Immature natural killer cell (primary cell): ENCODE measurements around the gene NEDD9. TPM values are rescaled to one million over a fixed set of nuclear protein-coding genes. Genes with fewer than 3 reads are reported as not detected.

Source experiments
- DNase-seq, 3 donors: peaks; one replicate each; pipeline ENCODE4 v3.0.0; 2022; ENCODE audit warnings: mixed read lengths in 1 of 3
- H3K27ac Mint-ChIP-seq, 6 donors: one replicate each; pipeline ENCODE4 v1.8.0; 2020; ENCODE audit warnings: mixed read lengths in 6 of 6, mild to moderate bottlenecking in 5 of 6, inconsistent platforms in 4 of 6, moderate library complexity in 3 of 6
- H3K27me3 Mint-ChIP-seq, 3 donors: one replicate each; pipeline ENCODE4 v1.8.0; 2020 to 2021; ENCODE audit warnings: low read depth in 3 of 3, mild to moderate bottlenecking in 3 of 3, mixed read lengths in 3 of 3, moderate library complexity in 3 of 3, inconsistent platforms in 1 of 3
- H3K36me3 Mint-ChIP-seq, 3 donors: one replicate each; pipeline ENCODE4 v1.8.0; 2020; ENCODE audit warnings: mixed read lengths in 3 of 3, inconsistent platforms in 2 of 3, mild to moderate bottlenecking in 2 of 3
- H3K4me1 Mint-ChIP-seq, 2 donors: one replicate each; pipeline ENCODE4 v1.8.0; 2020; ENCODE audit warnings: inconsistent platforms in 2 of 2, mild to moderate bottlenecking in 2 of 2, mixed read lengths in 2 of 2, moderate library complexity in 1 of 2
- H3K4me3 Mint-ChIP-seq, 5 donors: one replicate each; pipeline ENCODE4 v1.8.0; 2020; ENCODE audit warnings: mild to moderate bottlenecking in 5 of 5, mixed read lengths in 5 of 5, inconsistent platforms in 3 of 5, moderate library complexity in 3 of 5
- H3K9me3 Mint-ChIP-seq, 6 donors: one replicate each; pipeline ENCODE4 v1.8.0; 2020; ENCODE audit warnings: mild to moderate bottlenecking in 6 of 6, mixed read lengths in 6 of 6, inconsistent platforms in 4 of 6, moderate library complexity in 3 of 6
- polyA plus RNA-seq, 3 donors: library from polyadenylated mRNA; unstranded; fragments of 300-500 nt; fragmentation: Illumina TruSeq; gene quantifications; one replicate each; pipeline ENCODE4 v1.2.3, GENCODE V29; 2021

NEDD9 gene
- polyA plus RNA-seq, 3 donors from 2014 or later = 26.2 to 73.6 (median 27.6) TPM

DNA sequence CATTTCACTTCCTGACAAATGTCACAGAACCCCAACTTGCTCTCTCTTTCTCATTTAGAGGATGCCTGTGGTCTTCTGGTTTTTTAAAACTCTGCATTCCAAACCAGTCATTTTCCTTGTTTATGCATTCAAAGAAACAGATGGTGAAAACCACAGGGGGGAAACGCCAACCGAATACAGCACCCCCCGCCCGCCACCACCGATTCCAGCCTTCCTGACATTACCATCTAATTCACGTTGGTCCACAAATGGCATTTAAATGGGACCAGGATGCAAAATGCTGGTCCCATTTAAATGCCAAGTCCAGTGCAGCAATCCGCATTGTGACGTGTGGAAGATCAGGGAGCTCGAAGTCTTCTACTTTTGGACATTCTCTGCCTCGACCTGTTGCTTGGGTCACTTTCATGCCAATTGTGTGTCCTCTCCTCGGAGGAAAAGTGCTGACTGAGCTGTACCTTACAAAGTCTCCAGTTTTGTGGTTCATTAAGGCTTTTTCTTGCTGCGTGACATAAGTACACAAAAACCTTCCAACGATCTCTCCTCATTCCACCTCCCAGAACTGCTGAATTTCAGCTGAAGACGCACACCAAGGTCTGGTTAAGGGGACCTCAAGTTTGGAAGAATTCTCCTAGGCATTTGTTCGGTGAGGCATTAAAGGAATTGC is 35.8 kb downstream of the NEDD9 start:
- H3K36me3 Mint-ChIP-seq = peaks cover 32 to 42% (median 37%) of the 10 kb centered on the region in 3 donors
- peak overlapping the region; percentile 76 to 98 (median 86) for H3K27ac Mint-ChIP-seq
- H3K9me3 Mint-ChIP-seq = no peaks in the 10 kb centered on the region
- DNase-seq = no peak
- peak overlapping the region in 4 of 5 donors; percentile 28 to 69 (median 44) for H3K4me3 Mint-ChIP-seq
- peaks cover 1 to 4% (median 3%) of the 10 kb centered on the region in 3 donors for H3K27me3 Mint-ChIP-seq
- H3K4me1 Mint-ChIP-seq = peaks cover 75 to 83% of the 10 kb centered on the region in 2 donors

DNA sequence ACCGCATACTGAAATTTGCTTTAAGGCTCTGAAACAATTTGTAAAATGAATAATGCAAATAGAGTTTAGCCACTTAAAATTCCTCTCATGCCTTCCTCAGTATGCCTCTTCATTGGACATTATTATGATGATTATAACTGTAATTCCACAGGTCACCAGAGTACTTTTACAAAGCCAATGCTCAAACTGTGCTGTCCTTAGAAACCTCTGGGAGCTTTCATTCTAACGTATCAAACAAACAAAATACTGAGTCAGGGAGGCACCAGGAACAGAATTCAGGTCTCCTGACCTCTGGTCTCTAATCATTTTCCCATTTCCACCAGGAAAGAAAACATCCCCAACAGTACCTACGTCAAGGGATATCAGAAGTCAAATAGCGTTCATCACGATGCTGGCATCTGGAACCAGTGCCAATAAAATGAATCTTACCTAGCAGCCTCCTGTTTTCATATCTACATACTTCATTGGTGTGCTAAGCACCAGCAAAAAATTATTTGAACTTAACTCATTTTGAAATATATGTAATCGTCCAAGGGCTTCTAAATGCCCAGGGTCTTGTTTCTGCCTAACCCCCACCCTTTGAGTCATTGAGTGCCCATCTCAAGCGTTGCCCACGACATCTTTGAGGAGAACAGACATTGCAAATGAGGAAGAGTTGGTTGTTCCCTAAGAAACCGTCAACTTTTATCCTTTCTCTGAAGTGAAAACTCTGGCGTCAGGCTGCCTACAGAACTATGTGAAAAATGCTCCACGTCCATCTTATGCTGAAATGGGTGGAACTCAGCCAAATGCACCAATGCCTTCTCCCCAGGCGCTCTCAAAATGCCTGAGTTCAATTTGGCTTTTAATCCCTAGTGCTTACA is 37.9 kb downstream of the NEDD9 start:
- peaks cover 32 to 51% (median 33%) of the 10 kb centered on the region in 3 donors for H3K36me3 Mint-ChIP-seq
- H3K27me3 Mint-ChIP-seq = peaks cover 4 to 6% (median 5%) of the 10 kb centered on the region in 3 donors
- H3K27ac Mint-ChIP-seq = peak overlapping the region; percentile 62 to 98 (median 79)
- H3K4me3 Mint-ChIP-seq = no peak overlapping the region
- no peaks in the 10 kb centered on the region for H3K9me3 Mint-ChIP-seq
- peaks cover 56 to 62% of the 10 kb centered on the region in 2 donors for H3K4me1 Mint-ChIP-seq
- DNase-seq = no peak

DNA sequence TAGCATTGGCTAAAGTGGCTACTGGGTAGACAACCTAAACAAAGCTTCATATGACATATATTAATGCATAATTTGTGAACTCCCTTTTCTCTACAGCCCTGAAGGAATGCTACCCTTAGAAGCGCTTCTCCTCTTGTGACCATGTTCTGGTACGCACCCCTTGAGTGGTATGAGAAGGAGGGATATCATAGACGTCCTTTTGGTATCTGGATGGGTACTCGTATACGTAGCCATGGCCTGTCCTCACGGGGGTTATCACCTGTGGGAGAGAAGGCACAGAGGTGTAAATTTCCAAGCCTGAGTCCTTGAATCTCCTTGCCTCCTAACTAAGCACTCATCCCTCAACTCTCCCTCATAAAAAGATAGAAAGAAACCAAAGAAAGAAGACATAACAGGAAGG is 39.0 kb downstream of the NEDD9 start:
- peaks cover 24 to 47% (median 27%) of the 10 kb centered on the region in 3 donors for H3K36me3 Mint-ChIP-seq

DNA sequence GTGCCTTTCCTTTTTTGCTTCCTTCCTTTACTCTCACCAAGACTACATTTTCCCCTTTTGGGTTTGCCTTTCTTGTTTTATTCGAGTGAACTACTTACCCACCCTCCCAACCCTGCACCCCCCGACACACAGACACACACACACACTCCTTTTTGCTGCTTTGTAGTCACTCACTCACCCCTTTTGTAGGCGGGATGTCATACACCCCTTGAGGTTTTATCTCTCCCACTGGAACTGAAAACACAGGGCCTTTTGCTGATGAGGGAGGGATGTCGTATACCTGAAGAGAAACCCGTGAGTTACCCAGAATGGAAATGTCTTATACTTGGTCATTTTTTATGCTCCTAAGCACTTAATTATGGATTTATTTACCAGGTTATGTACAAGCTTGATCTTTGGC is 40.3 kb downstream of the NEDD9 start:
- peaks cover 30 to 56% (median 34%) of the 10 kb centered on the region in 3 donors for H3K36me3 Mint-ChIP-seq
- peaks cover 2 to 5% (median 4%) of the 10 kb centered on the region in 3 donors for H3K27me3 Mint-ChIP-seq
- H3K9me3 Mint-ChIP-seq = no peaks in the 10 kb centered on the region
- H3K4me1 Mint-ChIP-seq = peaks cover 36 to 47% of the 10 kb centered on the region in 2 donors
- H3K27ac Mint-ChIP-seq = peak overlapping the region in 4 of 6 donors; percentile 53 to 78 (median 69)
- no peak for DNase-seq
- H3K4me3 Mint-ChIP-seq = no peak overlapping the region

More for the DNA sequence above, 39.0 kb downstream of the NEDD9 start:
- Mint-ChIP-seq H3K4me1 (peaks cover 47 to 56% of the 10 kb centered on the region in 2 donors), H3K27me3 (peaks cover 2 to 6% (median 5%) of the 10 kb centered on the region in 3 donors), H3K27ac (peak overlapping the region; percentile 40 to 98 (median 80)), H3K4me3 (no peak overlapping the region), H3K9me3 (no peaks in the 10 kb centered on the region)
- DNase-seq = no peak

DNA sequence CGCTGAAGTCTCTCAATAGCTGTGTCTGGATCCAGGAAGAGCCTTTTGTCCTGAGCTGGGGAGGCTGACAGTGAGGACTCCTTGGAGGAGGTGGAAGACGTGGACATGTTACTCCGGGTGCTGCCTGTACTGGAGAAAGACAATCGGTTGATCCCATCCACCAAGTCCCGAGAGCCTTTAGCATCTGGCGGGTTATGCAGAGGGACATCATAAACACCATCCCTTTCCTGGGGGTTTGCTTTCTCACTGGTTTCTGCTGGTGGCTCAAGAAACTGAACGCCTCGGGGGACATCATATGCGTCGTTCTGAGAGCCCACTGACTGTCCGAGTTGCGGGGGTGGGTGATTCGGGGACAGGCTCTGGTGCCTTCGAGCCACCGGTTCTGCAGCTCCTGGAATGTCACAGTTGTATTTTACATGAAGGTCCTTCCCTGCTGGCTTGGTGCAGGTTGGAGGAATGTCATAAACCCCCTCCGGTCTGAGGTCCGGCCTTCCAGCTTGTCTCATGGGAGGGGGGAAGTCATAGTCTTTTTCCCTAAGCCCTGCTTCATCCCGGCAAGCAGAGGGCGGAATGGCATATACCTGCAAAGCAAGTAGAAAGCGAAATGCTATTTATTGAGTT is 41.7 kb downstream of the NEDD9 start:
- Mint-ChIP-seq H3K4me1 (peaks cover 22 to 33% of the 10 kb centered on the region in 2 donors), H3K27me3 (peaks cover 2 to 4% (median 4%) of the 10 kb centered on the region in 3 donors), H3K36me3 (peaks cover 30 to 70% (median 35%) of the 10 kb centered on the region in 3 donors), H3K4me3 (no peak overlapping the region), H3K9me3 (no peaks in the 10 kb centered on the region), H3K27ac (peak overlapping the region in 4 of 6 donors; percentile 24 to 70 (median 53))
- no peak for DNase-seq

DNA sequence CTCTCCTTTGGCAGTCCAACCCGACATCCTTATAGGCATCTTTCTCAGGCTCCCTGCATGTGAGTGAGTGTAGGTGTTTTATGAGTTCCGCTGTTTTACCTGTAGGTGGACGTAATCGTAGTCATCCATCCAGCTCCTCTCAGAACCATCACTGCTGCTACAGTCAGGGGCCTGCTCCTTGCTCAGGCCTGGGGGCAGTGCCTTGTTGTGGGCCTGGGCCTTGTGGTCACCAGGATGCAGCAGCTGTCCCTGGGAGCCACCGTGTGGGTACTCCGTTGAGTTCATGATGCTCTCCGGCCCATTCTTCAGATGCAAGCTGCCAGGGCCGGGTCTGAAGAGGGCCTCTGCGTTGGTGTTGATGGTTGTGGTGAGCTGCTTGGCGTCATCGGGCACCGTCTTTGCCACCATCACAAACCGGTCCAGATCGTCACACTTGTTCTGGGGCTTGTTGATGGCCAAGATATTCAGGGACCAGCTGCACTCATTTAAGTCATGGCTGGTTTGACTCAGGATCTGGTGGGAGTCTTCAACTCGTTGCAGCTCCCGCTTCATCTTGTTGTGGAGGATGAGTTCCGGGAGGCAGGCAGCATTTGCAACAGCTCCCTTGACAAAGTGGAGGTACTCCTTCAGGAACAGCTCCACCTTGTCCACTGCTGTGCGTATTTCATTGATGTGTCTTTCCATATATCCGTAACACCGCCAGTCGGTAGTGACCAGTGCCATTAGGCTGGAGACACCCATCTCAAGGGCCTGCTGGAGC is 42.4 kb downstream of the NEDD9 start:
- H3K27ac Mint-ChIP-seq = peak overlapping the region in 3 of 6 donors; percentile 21 to 70 (median 24)
- no peak overlapping the region for H3K4me3 Mint-ChIP-seq
- no peak for DNase-seq
- peaks cover 15 to 27% of the 10 kb centered on the region in 2 donors for H3K4me1 Mint-ChIP-seq
- H3K27me3 Mint-ChIP-seq = peaks cover 2 to 4% (median 4%) of the 10 kb centered on the region in 3 donors
- peaks cover 30 to 77% (median 42%) of the 10 kb centered on the region in 3 donors for H3K36me3 Mint-ChIP-seq
- no peaks in the 10 kb centered on the region for H3K9me3 Mint-ChIP-seq

DNA sequence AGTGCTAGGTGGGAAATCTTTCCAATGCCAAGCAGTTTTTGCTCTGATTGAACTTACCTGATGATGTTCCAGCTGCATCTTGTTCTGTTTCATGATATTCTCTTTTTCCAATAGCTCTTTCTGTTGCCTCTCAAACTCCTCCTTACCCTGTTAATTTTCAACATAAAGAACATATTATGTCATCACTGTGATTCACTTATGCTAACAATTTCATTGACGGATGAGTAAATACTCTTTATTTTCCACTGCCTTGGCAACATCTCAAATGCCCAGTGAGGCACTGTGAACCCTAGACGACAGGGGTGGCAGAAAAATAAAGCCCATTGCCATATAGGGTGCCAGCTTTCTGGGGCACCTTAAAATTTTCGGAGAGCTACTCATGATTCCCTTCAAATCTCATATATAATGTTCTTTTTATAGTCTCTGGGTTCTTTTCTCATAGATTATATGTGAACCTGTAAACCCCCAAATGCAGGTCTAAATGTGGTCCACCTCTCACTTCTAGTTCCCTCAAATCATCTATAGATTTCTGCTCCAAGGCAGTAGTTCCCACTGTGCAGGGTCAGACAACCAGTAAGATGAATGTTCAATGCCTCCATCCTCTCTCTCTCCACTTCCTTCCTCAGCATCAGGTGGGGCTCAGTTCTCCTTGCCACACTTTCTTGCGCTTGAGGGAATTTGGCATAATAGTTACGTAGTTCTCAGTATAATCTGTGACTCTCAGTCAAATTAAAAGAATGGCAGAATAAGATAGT is 44.1 kb downstream of the NEDD9 start:
- Mint-ChIP-seq H3K27me3 (peaks cover 2 to 4% (median 2%) of the 10 kb centered on the region in 3 donors), H3K4me3 (no peak overlapping the region), H3K4me1 (peaks cover 5 to 24% of the 10 kb centered on the region in 2 donors), H3K27ac (peak overlapping the region; percentile 34 to 84 (median 67)), H3K36me3 (peaks cover 30 to 88% (median 52%) of the 10 kb centered on the region in 3 donors), H3K9me3 (no peaks in the 10 kb centered on the region)
- DNase-seq = no peak

DNA sequence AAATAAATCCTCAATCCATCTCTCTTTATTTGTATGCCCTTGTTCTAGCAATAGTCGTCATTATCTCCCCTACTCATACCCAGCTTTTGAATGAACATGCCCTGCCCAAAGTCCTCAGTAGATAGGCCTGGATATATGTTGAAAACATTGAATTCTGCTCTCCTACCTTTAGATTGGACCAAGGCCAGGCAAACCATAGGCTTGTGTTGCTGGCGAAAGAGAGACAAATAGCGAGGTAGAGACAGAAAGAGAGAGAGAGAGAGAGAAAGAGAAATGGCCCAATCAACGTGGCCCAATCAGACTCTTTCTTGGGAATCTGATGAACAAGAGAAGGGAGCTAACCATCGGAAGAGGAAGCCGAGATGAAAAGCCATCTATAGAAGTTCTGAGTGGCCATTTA is 45.2 kb downstream of the NEDD9 start:
- H3K4me1 Mint-ChIP-seq = peaks cover 3 to 26% of the 10 kb centered on the region in 2 donors
- H3K27ac Mint-ChIP-seq = peak overlapping the region in 5 of 6 donors; percentile 25 to 89 (median 72)

DNA sequence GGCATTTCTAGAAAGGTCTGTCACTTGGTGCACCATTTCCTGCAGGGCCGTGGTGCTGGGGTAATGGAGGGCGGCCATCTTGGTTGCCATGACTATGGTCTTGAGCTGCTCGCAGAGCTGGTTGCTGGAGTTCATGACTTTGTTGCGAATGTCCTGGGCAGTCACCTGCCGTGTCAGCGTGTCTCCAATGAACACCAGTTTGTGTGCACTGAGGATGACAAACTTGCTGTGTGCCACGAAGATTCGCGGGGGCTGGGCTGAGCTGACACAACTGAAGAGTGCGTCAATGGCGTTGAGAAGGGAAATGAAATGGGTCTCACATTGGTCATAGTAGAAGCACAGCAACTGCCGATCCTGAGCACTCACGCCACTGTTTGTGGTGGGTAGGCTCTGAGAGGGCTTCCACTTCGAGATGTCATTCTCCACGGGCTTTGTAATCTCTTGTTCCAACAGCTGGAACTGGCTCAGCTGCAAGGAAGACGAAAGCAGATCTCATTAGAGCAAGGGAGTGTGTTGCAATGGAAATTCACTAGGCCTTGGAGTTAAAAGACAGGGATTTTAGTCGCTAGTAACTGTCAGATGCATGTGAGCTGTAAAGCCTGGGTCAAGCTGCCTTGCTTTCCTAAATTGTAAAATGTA is 47.1 kb downstream of the NEDD9 start:
- peak overlapping the region; percentile 10 to 62 (median 30) for H3K27ac Mint-ChIP-seq
- H3K36me3 Mint-ChIP-seq = peaks cover 39 to 77% (median 54%) of the 10 kb centered on the region in 3 donors
- DNase-seq = no peak
- peaks cover 3 to 26% of the 10 kb centered on the region in 2 donors for H3K4me1 Mint-ChIP-seq
- no peaks in the 10 kb centered on the region for H3K27me3 Mint-ChIP-seq
- H3K4me3 Mint-ChIP-seq = no peak overlapping the region
- no peaks in the 10 kb centered on the region for H3K9me3 Mint-ChIP-seq

More for the DNA sequence above, 45.2 kb downstream of the NEDD9 start:
- no peaks in the 10 kb centered on the region for H3K9me3 Mint-ChIP-seq
- no peak overlapping the region for H3K4me3 Mint-ChIP-seq
- H3K36me3 Mint-ChIP-seq = peaks cover 35 to 88% (median 56%) of the 10 kb centered on the region in 3 donors
- no peak for DNase-seq
- peaks cover 2 to 4% (median 2%) of the 10 kb centered on the region in 3 donors for H3K27me3 Mint-ChIP-seq

DNA sequence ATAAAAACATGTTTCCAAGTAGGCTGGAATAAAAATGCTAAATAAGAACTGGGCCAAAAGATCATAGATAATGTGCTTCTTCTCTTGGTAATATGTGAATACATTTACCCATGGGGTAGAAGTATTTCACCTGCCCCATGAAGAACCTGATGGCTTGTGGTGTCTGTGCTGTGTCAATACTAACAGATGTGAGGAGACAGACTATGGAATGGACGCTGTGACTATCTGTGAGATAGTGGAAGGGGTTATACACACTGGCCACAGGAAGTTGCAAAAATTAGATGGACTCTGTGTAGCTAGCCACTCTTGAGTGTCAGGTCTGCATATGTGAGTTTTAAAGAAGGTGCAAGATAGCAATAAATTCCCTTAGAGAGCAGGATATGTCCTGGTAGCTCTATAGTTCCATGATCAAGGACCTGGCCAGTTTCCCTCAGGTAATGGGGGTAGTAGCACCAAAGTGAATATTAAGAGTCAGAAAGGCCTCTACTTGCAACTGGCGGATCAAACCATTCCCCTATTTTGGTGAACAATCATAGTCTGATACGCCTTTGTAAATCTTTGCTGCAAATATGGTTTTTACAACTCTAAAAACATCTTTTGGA is 48.6 kb downstream of the NEDD9 start:
- H3K4me3 Mint-ChIP-seq = no peak overlapping the region
- H3K9me3 Mint-ChIP-seq = no peaks in the 10 kb centered on the region
- peaks cover 5 to 25% of the 10 kb centered on the region in 2 donors for H3K4me1 Mint-ChIP-seq
- no peak for DNase-seq
- peak overlapping the region; percentile 5 to 82 (median 72) for H3K27ac Mint-ChIP-seq
- peaks cover 39 to 67% (median 53%) of the 10 kb centered on the region in 3 donors for H3K36me3 Mint-ChIP-seq
- H3K27me3 Mint-ChIP-seq = no peaks in the 10 kb centered on the region

DNA sequence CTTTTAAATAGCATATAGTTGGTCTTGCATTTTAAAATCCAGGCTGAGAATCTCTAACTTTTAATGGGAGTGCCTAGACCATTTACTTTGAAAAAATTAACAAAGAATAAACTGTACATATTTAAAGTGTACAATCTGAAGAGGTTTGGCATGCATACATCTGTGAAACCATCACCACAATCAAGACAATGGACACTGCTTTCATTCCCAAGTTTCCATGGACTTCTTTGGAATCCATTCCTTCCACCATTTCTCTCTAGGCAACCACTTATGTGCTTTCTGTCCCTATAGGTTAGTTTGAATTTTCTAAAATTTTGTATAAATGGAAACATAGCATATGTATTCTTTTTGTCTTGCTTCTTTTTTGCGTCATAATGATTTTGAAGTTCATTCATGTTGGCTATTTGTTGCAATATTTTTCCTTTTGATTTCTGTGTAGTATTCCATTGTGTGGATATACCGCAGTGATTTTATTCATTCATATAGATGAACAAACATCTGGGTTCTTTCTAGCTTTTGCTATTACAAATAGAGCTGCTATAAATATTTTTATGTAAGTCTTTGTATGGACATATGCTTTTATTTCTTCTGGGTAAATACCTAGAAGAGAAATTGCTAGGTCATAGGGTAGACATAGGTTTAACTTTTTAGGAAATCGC is 50.9 kb downstream of the NEDD9 start:
- peak overlapping the region in 2 of 6 donors; percentile 40 to 41 for H3K27ac Mint-ChIP-seq
- DNase-seq = no peak
- peaks cover 24 to 45% (median 36%) of the 10 kb centered on the region in 3 donors for H3K36me3 Mint-ChIP-seq
- H3K4me1 Mint-ChIP-seq = peaks cover 2 to 16% of the 10 kb centered on the region in 2 donors
- no peak overlapping the region for H3K4me3 Mint-ChIP-seq
- H3K9me3 Mint-ChIP-seq = no peaks in the 10 kb centered on the region
- H3K27me3 Mint-ChIP-seq = no peaks in the 10 kb centered on the region
